HG02763 (cell line): ENCODE data around the gene PKM.
A peak's percentile ranks its signal among the peaks of the same experiment; 100 is the strongest.
"Not testable (repeated sequence)": the region's sequence is repeated elsewhere in the genome, so short reads cannot be mapped to it uniquely, and the experiment has no call there.

Experiments used
- ATAC-seq: cut with Tn5 transposase; IDR thresholded peaks from one replicate; pipeline ENCODE4 v1.9.1; 2021; ENCODE audit warnings: mild to moderate bottlenecking, moderate library complexity; ENCODE audit not compliant: unreplicated experiment

The PKM gene

DNA sequence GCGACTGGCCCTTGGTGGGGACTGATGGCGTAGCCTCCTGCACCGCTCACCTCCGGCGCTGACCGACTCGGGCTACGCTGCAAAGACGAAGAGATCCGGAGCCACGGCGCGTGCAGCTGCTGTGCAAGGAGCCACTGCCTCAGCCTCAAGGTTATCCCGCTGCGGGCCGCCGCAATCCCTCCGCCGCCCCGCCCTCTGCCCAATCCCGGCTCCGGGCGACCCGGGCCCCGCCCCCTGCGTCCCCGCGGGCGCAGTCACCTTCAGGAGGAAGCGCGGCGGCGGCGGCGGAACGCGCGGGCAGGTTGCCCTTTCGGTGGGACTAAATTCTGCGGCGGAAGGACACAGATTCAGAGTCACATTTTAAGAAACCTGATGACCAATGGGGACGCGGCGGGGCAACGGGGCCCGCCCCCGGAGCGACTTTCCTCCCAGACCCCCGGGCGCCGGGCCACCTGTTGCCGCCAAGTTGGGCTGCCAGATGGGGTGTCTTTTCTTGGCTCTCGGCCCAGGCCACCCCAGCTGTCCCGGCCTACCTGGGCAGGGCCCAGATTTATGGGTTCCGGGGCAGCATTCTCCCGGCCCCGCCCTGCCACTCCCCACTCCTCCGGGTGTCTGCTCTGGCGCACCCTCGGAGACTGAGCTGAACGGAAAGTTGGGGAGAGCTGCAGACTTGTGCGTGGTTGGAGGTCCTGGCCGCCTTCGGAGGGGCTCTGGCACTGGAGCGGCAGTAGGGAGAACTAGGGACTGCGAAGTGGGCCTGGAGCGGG is at the start of gene PKM:
Gene PKM, minus strand, starts transcription at position 125 of the 767 bp plus-strand sequence. CDS start 12,093 bp downstream, outside the sequence.
- peak; percentile 44 for ATAC-seq

DNA sequence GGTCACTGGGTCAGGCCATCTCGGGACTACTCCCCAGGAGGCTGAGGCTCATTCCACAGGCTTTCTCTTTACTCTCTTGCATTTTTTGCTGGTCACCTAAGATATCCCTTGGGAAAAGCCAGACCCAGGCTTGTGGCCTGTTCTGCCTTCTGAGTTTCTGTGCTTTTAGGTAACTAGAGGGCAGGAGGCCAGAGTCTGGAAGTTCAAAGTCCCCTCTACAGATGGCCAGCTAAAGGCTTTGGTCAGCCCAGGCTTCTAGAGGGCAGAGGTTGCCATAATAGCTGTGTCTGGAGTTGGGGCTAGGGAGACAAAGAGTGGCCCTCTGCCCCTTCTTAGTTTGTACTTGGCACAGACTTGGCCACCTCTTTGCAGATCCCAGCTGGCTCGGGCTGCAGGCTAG is 49.8 kb upstream of the PKM start:
- ATAC-seq = no peak

DNA sequence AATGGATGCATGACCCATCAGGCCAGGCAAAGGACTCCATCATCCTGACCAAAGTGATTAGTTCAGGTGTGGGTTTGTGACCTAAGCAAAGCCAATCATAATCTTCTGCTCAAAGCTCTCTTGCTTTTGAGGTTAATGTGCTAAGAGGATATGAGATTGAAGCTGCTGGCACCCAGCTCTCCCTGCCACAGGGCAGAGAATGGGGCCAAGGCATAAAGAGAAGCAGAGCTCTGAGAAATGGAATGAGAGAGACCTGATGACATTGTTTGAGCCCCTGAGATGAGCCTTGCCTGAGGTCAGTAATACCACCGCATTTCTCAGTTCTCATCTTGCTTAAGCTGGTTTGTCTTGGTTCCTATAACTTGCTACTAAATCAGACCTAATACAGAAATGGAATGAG is 47.7 kb upstream of the PKM start:
- no peak for ATAC-seq

DNA sequence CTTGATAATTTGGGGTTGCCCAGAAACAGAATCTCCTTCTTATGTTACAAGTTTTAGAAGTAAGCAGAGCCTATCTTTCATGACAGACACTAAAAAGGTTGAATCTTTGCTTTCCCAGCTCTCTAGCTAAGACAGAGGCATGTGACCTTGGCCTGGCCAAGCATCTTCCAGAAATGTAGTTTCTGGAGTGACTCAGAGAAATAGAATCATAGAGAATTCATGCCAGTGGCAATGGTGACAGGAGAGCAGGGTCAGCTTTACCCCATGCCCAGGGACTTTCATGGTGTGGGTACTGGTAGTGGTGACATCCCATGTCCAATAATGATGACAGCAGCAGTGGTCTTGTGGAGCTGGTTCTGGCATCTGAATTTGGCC is 45.3 kb upstream of the PKM start:
- ATAC-seq = no peak

DNA sequence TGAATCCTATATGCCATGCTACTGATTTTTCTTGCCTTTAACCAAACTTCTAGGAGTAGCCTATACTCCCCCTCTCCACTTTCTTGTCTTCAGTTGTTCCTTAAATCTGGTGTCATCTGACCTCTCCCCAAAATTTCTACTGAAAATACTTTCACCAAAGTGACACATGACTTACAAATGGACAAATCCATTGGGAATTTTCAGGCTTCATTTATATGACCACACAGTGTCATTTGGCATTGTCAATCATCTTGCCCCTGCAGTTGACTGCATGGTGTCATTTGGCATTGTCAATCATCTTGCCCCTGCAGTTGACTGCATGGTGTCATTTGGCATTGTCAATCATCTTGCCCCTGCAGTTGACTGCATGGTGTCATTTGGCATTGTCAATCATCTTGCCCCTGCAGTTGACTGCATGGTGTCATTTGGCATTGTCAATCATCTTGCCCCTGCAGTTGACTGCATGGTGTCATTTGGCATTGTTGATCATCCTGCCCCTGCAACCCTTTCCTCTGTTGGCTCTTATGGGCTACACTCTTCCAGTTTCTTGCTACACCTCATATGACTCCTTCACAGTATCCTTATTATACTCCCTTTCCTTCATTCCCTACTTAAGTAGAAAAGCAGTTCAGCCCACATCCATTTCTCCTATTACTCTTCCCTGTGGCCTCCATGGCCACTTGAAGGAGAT is 44.8 kb upstream of the PKM start:
- not testable (repeated sequence) for ATAC-seq

DNA sequence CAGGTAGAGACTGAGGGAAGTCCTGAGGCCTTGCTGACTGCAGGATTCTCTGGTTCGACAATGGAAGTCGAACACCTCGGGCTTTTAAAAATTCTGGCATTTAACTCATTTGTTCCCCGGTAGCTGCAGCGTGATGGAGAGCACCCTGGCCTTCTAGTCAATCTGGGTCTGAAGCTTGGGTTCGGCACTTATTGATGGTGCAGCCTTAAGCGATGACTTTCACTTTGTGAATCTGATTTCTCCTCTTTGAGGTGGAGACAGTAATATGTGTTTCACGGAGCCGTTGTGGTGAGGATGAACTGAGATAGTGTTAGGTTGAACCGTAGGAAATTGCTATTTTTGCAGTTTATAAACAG is 42.0 kb upstream of the PKM start:
- no peak for ATAC-seq

DNA sequence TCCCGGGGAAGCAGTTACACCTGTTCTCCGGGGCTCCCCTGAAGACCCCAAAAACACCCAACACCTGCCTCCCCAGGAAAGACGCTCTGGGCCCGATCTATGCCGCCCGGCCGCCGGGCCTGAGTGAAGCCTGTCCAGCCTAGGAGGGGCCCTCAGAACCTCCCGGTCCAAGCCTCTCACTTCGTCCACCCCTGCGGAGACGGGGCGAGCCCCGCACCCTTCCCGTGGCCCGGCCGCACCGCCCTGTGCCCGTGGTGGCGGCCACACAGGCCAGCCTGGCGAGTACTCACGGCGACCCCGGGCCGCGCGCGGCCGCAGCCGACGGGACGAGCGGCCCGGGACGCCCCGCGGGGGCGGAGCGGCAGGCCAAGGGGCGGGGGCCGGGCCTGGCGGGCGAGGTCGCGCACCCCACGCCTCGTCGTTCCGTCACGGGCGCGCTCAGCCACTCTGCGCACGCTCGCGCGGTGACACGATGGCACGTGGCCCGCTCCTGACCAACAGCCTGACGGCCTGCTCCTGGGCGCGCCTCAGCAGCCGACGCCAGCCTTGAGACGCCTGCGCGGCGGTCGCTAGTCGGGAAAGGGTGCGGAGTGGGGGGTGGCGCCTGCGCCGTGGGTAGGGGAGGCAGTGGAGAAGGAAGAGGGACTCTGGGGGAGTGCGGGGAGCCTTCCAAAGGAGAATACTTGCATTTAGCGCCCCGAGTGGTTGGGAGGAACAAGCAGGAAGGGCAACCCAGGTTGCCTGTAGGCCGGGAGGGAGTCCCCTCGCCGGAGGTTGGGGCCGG is 41.4 kb upstream of the PKM start, which contains the start of gene PARP6:
Gene PARP6, minus strand, starts transcription at position 342 of the 784 bp plus-strand sequence. CDS start 5,077 bp downstream, outside the sequence.
- ATAC-seq = peak; percentile 94

DNA sequence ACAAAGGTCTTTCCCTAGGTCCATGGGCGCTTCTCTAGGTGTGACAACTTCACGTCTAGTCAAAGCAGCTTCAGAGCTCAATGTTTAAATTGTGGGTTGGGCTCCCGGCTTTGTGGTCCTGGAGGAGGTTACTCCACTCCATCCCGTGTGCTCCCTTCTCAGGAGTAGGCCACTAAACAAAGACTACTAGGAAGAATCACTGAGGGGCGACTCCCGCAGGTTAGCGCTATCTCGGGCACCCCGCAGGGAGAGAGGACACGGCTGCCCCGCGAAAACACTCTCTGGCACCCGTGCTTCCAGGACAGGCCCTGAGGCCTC is 40.9 kb upstream of the PKM start:
- ATAC-seq = no peak

DNA sequence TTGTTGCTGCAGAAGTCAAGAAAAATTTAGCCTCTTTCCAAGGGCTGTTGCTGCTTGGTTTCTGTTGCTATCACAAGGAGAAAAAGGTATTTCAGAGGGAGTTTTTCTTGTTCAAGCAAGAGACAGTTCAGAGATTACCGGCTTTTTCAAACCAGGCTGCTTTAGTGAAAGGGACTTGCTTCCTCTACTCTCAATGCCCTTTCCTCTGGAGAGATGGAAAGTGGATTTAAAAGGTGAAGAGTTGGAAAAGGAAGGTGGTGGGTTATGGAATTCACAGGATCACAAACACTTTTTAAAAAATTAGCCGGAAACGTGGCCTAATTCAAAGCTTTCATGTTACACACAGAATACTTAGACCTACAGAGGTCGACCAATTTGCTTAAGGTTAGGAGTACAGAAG is 40.2 kb upstream of the PKM start:
- no peak for ATAC-seq

DNA sequence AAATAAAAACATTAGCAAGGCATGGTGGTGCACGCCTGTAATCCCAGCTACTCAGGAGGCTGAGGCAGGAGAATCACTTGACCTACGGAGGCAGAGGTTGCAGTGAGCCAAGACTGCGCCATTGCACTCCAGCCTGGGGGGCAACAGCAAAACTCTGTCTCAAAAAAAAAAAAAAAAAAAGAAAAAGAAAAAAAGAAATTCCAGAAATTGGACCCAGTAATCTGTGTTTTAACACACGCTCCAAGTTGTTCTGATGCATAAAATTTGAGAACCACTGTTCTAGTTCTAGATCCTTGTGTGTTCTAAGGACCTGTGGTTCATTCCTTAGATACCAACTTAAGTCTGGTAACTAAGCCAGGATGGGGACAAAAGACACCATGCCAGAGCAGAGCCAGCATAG is 38.7 kb upstream of the PKM start:
- ATAC-seq = no peak

DNA sequence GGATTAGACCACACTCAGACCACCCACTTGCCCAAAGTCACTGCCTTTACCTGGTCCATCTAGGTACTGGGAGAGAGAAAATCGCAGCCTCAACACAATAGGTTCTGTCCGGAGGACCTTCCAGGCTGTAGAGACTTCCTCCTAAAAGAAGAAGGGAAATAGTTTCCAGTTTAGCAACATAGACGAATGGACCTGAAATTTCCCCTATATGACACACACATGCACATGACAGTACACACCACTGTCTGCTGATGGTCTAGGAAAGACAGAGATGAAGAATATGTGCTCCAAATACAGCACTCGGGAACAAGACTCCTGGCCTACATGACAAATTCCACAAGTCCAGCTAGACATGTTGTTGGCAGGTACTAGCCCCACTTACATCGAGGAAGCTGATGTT is 34.0 kb upstream of the PKM start:
- ATAC-seq = no peak

DNA sequence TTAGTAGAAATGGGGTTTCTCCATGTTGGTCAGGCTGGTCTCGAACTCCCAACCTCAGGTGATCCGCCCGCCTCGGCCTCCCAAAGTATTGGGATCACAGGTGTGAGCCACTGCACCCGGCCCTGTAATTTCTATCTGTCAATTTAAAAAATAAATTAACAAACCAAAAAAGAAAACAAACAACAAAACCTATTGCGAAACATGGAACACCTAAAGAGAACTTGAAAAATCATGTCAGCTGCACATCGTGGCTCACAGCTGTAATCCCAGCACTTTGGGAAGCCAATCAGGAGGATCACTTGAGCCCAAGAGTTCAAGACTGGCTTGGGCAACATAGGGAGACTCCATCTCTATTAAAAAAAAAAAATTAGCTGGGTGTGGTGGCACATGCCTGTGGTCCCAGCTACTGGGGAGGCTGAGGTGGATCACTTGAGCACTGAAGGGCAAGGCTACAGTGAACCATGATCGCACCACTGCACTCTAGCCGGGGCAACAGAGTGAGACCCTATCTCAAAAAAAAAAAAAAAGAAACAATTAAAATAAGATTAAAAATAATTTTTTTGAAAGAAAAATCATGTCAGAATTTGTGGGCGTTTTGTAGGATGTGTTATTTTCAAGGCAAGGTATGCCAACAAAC is 21.8 kb upstream of the PKM start:
- no peak for ATAC-seq

DNA sequence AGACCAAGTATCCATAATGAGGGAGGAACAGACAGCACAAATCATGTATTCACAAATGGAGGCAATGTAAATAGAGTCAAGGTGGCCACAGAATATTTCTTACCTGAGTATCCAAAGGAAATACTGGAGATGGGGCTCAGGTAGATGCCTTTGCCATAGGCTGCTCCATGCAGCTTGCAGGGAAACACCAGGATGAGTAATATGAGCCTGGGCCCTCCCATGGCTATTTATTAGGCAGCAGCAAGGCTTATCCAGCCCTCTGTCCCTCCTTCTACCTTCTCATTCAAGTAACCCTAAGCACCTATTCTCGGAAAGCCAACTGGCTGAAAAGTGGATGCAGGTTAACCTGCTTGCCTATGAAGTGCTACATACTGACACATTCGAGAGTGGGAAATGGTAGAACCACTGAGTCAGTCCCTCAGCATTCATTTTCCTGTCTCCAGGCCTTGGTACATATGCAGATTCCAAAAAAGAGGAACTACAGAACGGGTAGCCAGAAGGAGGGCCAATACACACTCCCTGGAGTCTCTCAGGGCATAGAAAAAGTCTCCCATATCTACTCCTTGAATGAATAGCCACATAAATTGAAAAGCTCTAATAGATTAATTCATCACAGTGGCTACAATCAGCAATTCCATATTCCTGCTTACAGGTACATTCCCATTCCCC is 18.3 kb upstream of the PKM start:
- ATAC-seq = no peak

DNA sequence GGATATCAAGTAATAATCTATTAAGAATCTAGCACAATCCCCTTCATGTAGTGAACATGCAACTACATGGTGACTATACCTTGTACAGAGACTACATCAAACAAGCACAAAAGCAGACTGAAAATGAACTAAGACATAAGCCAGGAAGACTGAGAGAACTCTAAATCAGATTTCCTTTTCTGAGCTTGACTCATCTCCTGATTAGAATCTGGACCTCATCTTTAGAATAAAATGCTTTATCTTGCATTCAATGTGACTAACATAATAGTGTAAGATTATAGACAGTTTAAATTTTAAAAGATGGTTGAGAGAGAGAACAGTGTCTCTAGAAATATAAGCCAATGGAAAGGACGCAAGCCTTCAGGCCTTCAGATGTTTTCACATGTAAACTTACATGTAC is 17.5 kb upstream of the PKM start:
- ATAC-seq = no peak

DNA sequence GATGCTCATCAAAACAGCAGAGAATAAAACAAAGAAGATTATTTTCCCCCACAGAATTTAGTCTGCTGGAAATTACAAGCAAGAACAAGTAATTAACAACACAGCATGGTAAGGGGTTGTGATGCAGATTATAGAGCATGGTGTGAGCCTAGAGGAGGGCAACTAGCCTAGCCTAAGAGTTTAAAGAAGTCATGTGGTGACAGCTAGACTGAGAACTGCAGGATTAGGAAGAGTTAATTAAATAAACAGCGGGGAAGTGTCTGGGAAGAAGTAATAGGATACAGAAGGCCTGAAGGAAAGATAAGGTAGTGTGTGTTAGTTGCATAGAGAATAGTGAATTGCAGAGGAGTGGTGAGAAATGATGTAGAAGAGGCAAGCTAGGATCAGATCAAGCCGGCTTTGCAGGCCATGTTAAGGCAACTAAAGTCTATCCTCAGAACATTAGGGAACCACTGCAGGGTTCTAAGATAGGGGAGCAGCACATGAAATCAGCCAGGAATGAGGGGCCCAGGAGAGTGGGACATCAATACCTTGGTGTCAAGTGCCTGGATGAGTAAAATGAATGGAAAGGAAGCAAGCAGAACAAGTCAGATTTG is 11.9 kb upstream of the PKM start:
- no peak for ATAC-seq

DNA sequence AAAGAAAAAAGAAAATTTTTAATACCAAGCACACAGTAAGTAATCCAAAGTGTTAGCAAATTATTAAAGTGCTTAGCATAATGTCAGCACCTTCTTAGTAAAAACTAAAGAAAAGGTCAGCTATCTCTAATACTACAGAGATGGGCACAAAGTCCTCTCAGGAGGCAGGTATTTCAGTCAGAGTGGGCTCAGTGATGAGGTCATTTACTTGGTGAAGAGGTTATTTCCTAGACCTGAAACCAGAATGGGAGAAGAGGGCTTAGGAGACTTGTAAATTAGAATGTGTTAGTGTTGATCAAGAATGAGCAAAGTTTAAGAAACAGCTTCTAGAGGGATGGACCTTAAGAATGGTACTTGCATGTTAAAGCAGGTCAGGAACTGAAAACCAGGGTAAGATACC is 8.7 kb upstream of the PKM start:
- ATAC-seq = no peak

DNA sequence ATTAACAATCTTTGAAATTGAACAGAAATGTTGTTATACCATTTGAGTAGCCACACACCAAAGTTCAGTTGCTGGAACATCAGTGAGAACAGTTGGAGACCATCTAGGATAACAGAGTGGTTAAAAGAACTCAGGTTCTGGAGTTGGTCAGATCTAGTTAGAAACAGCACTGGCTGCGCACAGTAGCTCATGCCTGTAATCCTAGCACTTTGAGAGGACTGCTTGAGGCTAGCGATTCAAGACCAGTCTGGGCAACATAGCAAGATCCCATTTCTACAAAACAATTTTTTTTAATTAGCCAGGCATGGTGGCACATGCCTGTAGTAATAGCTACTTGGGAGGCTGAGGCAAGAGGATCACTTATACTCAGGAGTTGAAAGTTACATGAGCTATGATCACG is 7.6 kb upstream of the PKM start:
- ATAC-seq = no peak

DNA sequence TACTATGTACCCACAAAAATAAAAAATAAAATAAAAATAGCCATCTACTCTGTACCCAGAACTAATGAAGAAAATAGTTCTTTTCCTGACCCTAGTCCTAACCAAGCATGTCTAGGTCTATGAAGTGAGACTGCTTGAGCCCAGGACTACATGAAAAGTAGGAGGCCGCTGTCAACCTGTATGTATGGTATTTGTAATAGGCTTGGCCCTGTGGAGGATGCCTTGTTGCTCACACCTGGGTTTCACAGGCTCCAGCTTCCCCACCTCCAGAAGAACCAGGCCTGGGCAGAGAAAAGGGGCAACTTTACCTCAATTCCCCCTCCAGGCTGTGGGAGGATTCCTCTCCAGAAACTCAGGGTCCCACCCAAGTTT is 6.8 kb upstream of the PKM start:
- ATAC-seq = no peak

DNA sequence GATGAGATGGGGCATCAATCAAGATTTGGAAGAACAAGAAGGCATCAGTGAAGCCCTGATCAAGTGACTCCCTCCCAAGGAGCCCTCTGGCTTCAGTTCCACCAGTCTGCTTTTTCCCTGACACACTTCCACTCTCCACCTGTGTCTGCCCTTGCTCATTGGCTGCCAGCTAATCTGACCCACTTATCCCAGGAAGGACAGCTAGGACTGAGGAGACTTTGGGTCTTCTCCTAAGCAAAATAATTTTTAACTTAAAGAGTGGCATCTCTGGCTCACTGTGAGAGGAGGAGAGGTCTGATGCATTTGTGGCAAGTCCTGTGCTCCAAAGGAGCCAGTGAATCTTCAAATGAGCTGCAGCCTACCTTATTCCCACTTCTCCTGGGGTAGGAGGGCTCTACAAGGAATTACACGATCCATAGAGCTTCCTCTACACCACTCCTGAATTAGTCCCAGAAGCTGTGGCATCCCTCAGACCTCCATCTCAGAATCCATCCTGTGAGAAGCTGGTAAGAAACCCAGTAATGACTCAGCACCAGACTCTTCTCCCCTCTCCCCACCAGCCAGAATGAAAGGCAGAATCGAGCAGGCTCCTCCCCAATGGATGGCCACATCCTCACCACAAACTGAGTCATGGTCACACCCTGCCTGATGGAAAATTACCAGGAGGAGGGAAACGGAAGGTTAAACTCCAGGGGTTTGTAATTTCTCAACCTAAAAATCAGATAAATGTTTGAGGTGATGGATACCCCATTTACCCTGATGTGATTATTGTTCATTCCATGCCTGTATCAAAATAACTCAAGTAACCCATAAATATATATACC is 6.3 kb upstream of the PKM start:
- peak; percentile 57 for ATAC-seq
